ENCODE results near the gene SND1.
"Not testable (repeated sequence)": the region's sequence is repeated elsewhere in the genome, so short reads cannot be mapped to it uniquely, and the experiment has no call there.

The SND1 gene

GRCh38 chr7:128105228-128106022 lies 453.4 kb downstream of the SND1 start:
- WGBS, result 94% methylated on average over 11 of the region's 11 CpGs
- H2AFZ ChIP-seq (ENCODE audit: low read depth, low read length), result no peak overlapping the region
- H3K4me3 ChIP-seq (ENCODE audit: insufficient read depth in 1 of 2, low read depth in 1 of 2, low read length in 2 of 2), result no peak overlapping the region
- H4K91ac ChIP-seq (ENCODE audit: low read length), result no peak overlapping the region
- no peak overlapping the region for H2BK120ac ChIP-seq (ENCODE audit: low read depth, low read length)
- no peak overlapping the region for H3K4me2 ChIP-seq (ENCODE audit: low read length, poor library complexity, severe bottlenecking)
- H3K4ac ChIP-seq (ENCODE audit: low read depth in 1 of 2, low read length in 2 of 2), result no peak overlapping the region
- H2BK15ac ChIP-seq (ENCODE audit: low read depth, poor library complexity, severe bottlenecking), result no peak overlapping the region
- no peak overlapping the region for H3K23ac ChIP-seq (ENCODE audit: low read length in 2 of 2)
- H3K27me3 ChIP-seq (ENCODE audit: control insufficient read depth in 1 of 2, insufficient read depth in 1 of 2, low read length in 2 of 2), result peaks cover 29 to 45% of the 10 kb centered on the region in 2 experiments
- DNase-seq, result no peak
- no peaks in the 10 kb centered on the region for H3K36me3 ChIP-seq (ENCODE audit: control insufficient read depth in 1 of 2, insufficient read depth in 2 of 2, low read depth in 1 of 2, low read length in 2 of 2)
- H3K18ac ChIP-seq (ENCODE audit: low read depth in 1 of 2, low read length in 2 of 2), result no peak overlapping the region
- no peak overlapping the region for H2BK5ac ChIP-seq (ENCODE audit: low read depth, low read length, poor library complexity, severe bottlenecking)
- no peak overlapping the region for H3K14ac ChIP-seq (ENCODE audit: low read length in 2 of 2)
- no peak overlapping the region for H3K9ac ChIP-seq (ENCODE audit: low read length)
- H4K8ac ChIP-seq (ENCODE audit: low read length), result no peak overlapping the region
- H3K27ac ChIP-seq (ENCODE audit: low read length, poor library complexity, severe bottlenecking), result no peak overlapping the region
- H2BK12ac ChIP-seq (ENCODE audit: low read length in 2 of 2), result no peak overlapping the region
- H3K9me3 ChIP-seq (ENCODE audit: control insufficient read depth, low read length), result no peaks in the 10 kb centered on the region
- no peaks in the 10 kb centered on the region for H3K79me1 ChIP-seq (replicated peaks; ENCODE audit: low read length, poor library complexity, severe bottlenecking)
- H3K4me1 ChIP-seq (ENCODE audit: control insufficient read depth, insufficient read depth, low read depth, low read length), result peaks cover under 1% of the 10 kb centered on the region
- no peak overlapping the region for H2AK5ac ChIP-seq (ENCODE audit: low read length, severe bottlenecking)

- no peaks in the 10 kb centered on the region for H3K36me3 ChIP-seq (ENCODE audit: control insufficient read depth in 1 of 2, insufficient read depth in 2 of 2, low read depth in 1 of 2, low read length in 2 of 2)
- H2AFZ ChIP-seq (ENCODE audit: low read depth, low read length), result no peak overlapping the region
- 70% methylated on average over 1 of the region's 1 CpG for WGBS
- H2BK15ac ChIP-seq (ENCODE audit: low read depth, poor library complexity, severe bottlenecking), result no peak overlapping the region
- no peak overlapping the region for H3K4me3 ChIP-seq (ENCODE audit: insufficient read depth in 1 of 2, low read depth in 1 of 2, low read length in 2 of 2)
- H2BK5ac ChIP-seq (ENCODE audit: low read depth, low read length, poor library complexity, severe bottlenecking), result no peak overlapping the region
- H3K79me1 ChIP-seq (replicated peaks; ENCODE audit: low read length, poor library complexity, severe bottlenecking), result no peaks in the 10 kb centered on the region
- H2BK12ac ChIP-seq (ENCODE audit: low read length in 2 of 2), result no peak overlapping the region
- no peak for DNase-seq
- no peak overlapping the region for H3K23ac ChIP-seq (ENCODE audit: low read length in 2 of 2)
- H3K9me3 ChIP-seq (ENCODE audit: control insufficient read depth, low read length), result no peaks in the 10 kb centered on the region
- H3K4ac ChIP-seq (ENCODE audit: low read depth in 1 of 2, low read length in 2 of 2), result no peak overlapping the region
- no peak overlapping the region for H4K91ac ChIP-seq (ENCODE audit: low read length)
- no peak overlapping the region for H4K8ac ChIP-seq (ENCODE audit: low read length)
- H3K14ac ChIP-seq (ENCODE audit: low read length in 2 of 2), result no peak overlapping the region
- H3K27me3 ChIP-seq (ENCODE audit: control insufficient read depth in 1 of 2, insufficient read depth in 1 of 2, low read length in 2 of 2), result peaks cover 34 to 50% of the 10 kb centered on the region in 2 experiments
- H3K4me2 ChIP-seq (ENCODE audit: low read length, poor library complexity, severe bottlenecking), result no peak overlapping the region
- H2AK5ac ChIP-seq (ENCODE audit: low read length, severe bottlenecking), result no peak overlapping the region
- no peak overlapping the region for H3K18ac ChIP-seq (ENCODE audit: low read depth in 1 of 2, low read length in 2 of 2)
- H3K27ac ChIP-seq (ENCODE audit: low read length, poor library complexity, severe bottlenecking), result no peak overlapping the region
- no peak overlapping the region for H3K9ac ChIP-seq (ENCODE audit: low read length)
- no peaks in the 10 kb centered on the region for H3K4me1 ChIP-seq (ENCODE audit: control insufficient read depth, insufficient read depth, low read depth, low read length)
- no peak overlapping the region for H2BK120ac ChIP-seq (ENCODE audit: low read depth, low read length)
These were observed 454.8 kb downstream of the SND1 start for GRCh38 chr7:128106821-128107220.

- DNase-seq; H3K4me3 ChIP-seq (ENCODE audit: insufficient read depth in 1 of 2, low read depth in 1 of 2, low read length in 2 of 2); H3K14ac ChIP-seq (ENCODE audit: low read length in 2 of 2); H3K9ac ChIP-seq (ENCODE audit: low read length); H2BK120ac ChIP-seq (ENCODE audit: low read depth, low read length); H3K79me1 ChIP-seq (replicated peaks; ENCODE audit: low read length, poor library complexity, severe bottlenecking); H2AK5ac ChIP-seq (ENCODE audit: low read length, severe bottlenecking); H2BK5ac ChIP-seq (ENCODE audit: low read depth, low read length, poor library complexity, severe bottlenecking); H3K9me3 ChIP-seq (ENCODE audit: control insufficient read depth, low read length); H2BK15ac ChIP-seq (ENCODE audit: low read depth, poor library complexity, severe bottlenecking); H3K27ac ChIP-seq (ENCODE audit: low read length, poor library complexity, severe bottlenecking); H3K4me1 ChIP-seq (ENCODE audit: control insufficient read depth, insufficient read depth, low read depth, low read length); H3K18ac ChIP-seq (ENCODE audit: low read depth in 1 of 2, low read length in 2 of 2); H4K91ac ChIP-seq (ENCODE audit: low read length); H3K23ac ChIP-seq (ENCODE audit: low read length in 2 of 2); H3K4ac ChIP-seq (ENCODE audit: low read depth in 1 of 2, low read length in 2 of 2); H3K36me3 ChIP-seq (ENCODE audit: control insufficient read depth in 1 of 2, insufficient read depth in 2 of 2, low read depth in 1 of 2, low read length in 2 of 2); H4K8ac ChIP-seq (ENCODE audit: low read length); H2AFZ ChIP-seq (ENCODE audit: low read depth, low read length); H2BK12ac ChIP-seq (ENCODE audit: low read length in 2 of 2); H3K4me2 ChIP-seq (ENCODE audit: low read length, poor library complexity, severe bottlenecking): not testable (repeated sequence)
- WGBS, result 88% methylated on average over 11 of the region's 12 CpGs
- peaks cover 34 to 57% of the 10 kb centered on the region in 2 experiments for H3K27me3 ChIP-seq (ENCODE audit: control insufficient read depth in 1 of 2, insufficient read depth in 1 of 2, low read length in 2 of 2)
These were observed 455.5 kb downstream of the SND1 start for GRCh38 chr7:128107516-128107915.

GRCh38 chr7:128108129-128108528 lies 456.1 kb downstream of the SND1 start:
- no peak overlapping the region for H4K91ac ChIP-seq (ENCODE audit: low read length)
- H3K9me3 ChIP-seq (ENCODE audit: control insufficient read depth, low read length), result no peaks in the 10 kb centered on the region
- H2BK12ac ChIP-seq (ENCODE audit: low read length in 2 of 2), result no peak overlapping the region
- H3K4me3 ChIP-seq (ENCODE audit: insufficient read depth in 1 of 2, low read depth in 1 of 2, low read length in 2 of 2), result no peak overlapping the region
- no peak overlapping the region for H3K14ac ChIP-seq (ENCODE audit: low read length in 2 of 2)
- DNase-seq, result no peak
- peaks cover 37 to 64% of the 10 kb centered on the region in 2 experiments for H3K27me3 ChIP-seq (ENCODE audit: control insufficient read depth in 1 of 2, insufficient read depth in 1 of 2, low read length in 2 of 2)
- no peak overlapping the region for H2BK5ac ChIP-seq (ENCODE audit: low read depth, low read length, poor library complexity, severe bottlenecking)
- WGBS, result 84% methylated on average over 5 of the region's 7 CpGs
- H4K8ac ChIP-seq (ENCODE audit: low read length), result no peak overlapping the region
- peaks cover 3% of the 10 kb centered on the region for H3K4me1 ChIP-seq (ENCODE audit: control insufficient read depth, insufficient read depth, low read depth, low read length)
- no peak overlapping the region for H3K4me2 ChIP-seq (ENCODE audit: low read length, poor library complexity, severe bottlenecking)
- H3K36me3 ChIP-seq (ENCODE audit: control insufficient read depth in 1 of 2, insufficient read depth in 2 of 2, low read depth in 1 of 2, low read length in 2 of 2), result no peaks in the 10 kb centered on the region
- no peak overlapping the region for H3K18ac ChIP-seq (ENCODE audit: low read depth in 1 of 2, low read length in 2 of 2)
- H3K27ac ChIP-seq (ENCODE audit: low read length, poor library complexity, severe bottlenecking), result no peak overlapping the region
- no peaks in the 10 kb centered on the region for H3K79me1 ChIP-seq (replicated peaks; ENCODE audit: low read length, poor library complexity, severe bottlenecking)
- no peak overlapping the region for H3K23ac ChIP-seq (ENCODE audit: low read length in 2 of 2)
- H2AFZ ChIP-seq (ENCODE audit: low read depth, low read length), result no peak overlapping the region
- no peak overlapping the region for H2AK5ac ChIP-seq (ENCODE audit: low read length, severe bottlenecking)
- H2BK15ac ChIP-seq (ENCODE audit: low read depth, poor library complexity, severe bottlenecking), result no peak overlapping the region
- H3K9ac ChIP-seq (ENCODE audit: low read length), result no peak overlapping the region
- no peak overlapping the region for H2BK120ac ChIP-seq (ENCODE audit: low read depth, low read length)
- H3K4ac ChIP-seq (ENCODE audit: low read depth in 1 of 2, low read length in 2 of 2), result no peak overlapping the region
